Uterus (tissue), 4 donors: ENCODE data around the gene E2F4. TPM values are rescaled to one million over a fixed set of nuclear protein-coding genes. Genes with fewer than 3 reads are reported as not detected.
A peak's percentile ranks its signal among the peaks of the same experiment; 100 is the strongest.

Experiments used
- DNase-seq, 2 donors: peaks; one replicate each; pipeline ENCODE4 v3.0.0-alpha.2; 2019 to 2020
- H3K27ac ChIP-seq, 2 donors: fragments of 200-600 bp; sonication (generic); 1 replicate in 1 of 2; 2 replicates in 1 of 2; pipeline ENCODE4 v1.5.1; 2016 to 2018
- H3K27me3 ChIP-seq, 2 donors: fragments of 200-600 bp; sonication (generic); one replicate each; pipeline ENCODE4 v1.5.1; 2018 to 2019; ENCODE audit warnings: control low read depth in 1 of 2
- H3K36me3 ChIP-seq, 2 donors: fragments of 200-600 bp; sonication (generic); one replicate each; pipeline ENCODE4 v1.5.1; 2019; ENCODE audit warnings: control low read depth in 1 of 2
- H3K4me1 ChIP-seq, 2 donors: fragments of 200-600 bp; sonication (generic); one replicate each; pipeline ENCODE4 v1.5.1; 2018 to 2019; ENCODE audit warnings: control low read depth in 1 of 2
- H3K4me3 ChIP-seq, 2 donors: fragments of 200-600 bp; sonication (generic); 1 replicate in 1 of 2; 2 replicates in 1 of 2; pipeline ENCODE4 v1.5.1; 2018 to 2019; ENCODE audit warnings: mild to moderate bottlenecking in 1 of 2
- H3K9me3 ChIP-seq, 2 donors: fragments of 200-600 bp; sonication (generic); one replicate each; pipeline ENCODE4 v1.5.1; 2019; ENCODE audit warnings: control low read depth in 1 of 2
- CTCF ChIP-seq, 4 experiments: fragments of 200-600 bp in 2 of 4; fragments of 450-650 bp in 2 of 4; sonication (generic) in 2 of 4; IDR thresholded peaks; one replicate each; pipeline ENCODE4 v1.5.1; 2016 to 2019; ENCODE audit warnings: antibody characterized with exemption in 4 of 4, mild to moderate bottlenecking in 2 of 4, moderate library complexity in 1 of 4
- POLR2A ChIP-seq, 2 donors: fragments of 450-650 bp; IDR thresholded peaks; one replicate each; pipeline ENCODE4 v1.6.1; 2016; ENCODE audit warnings: antibody characterized with exemption in 2 of 2, mild to moderate bottlenecking in 1 of 2, moderate library complexity in 1 of 2
- intact Hi-C: fragments of 100-400 bp; cut with DNase I; formaldehyde crosslinking; loops from one replicate; pipeline ENCODE4 v1.15.1; 2023; ENCODE audit warnings: low total_unique reads
- total RNA-seq, 4 donors: library from RNA; depleted of rRNA in 3 of 4; stranded (reverse); fragments of >200 nt in 3 of 4; gene quantifications; one replicate each; pipeline versions ENCODE4 v1.1.0 to v1.2.4, GENCODE V29; 2014 to 2023
- donor health status: DM: yes; HTN: yes; CAD: no.

The E2F4 gene
- total RNA-seq, 4 donors from 2014 or later = 49.2 to 294 (median 77.1) TPM

- intact Hi-C loops = loop anchor here (5.0 kb wide), 1 partner anchor 182 kb away; no protein-coding TSS in a partner anchor
- no peaks in the 10 kb centered on the region for H3K9me3 ChIP-seq
- peaks cover 0 to 32% of the 10 kb centered on the region in 2 donors for H3K4me1 ChIP-seq
- H3K4me3 ChIP-seq = peak overlapping the region; percentile 75 to 90
- TF ChIP-seq POLR2A (IDR thresholded peaks at IDR 0.05) (no peak), CTCF (IDR thresholded peaks at IDR 0.05) (no peak)
- peak overlapping the region; percentile 70 to 80 for H3K27ac ChIP-seq
- no peak for DNase-seq
- no peaks in the 10 kb centered on the region for H3K27me3 ChIP-seq
- H3K36me3 ChIP-seq = no peaks in the 10 kb centered on the region
Measured at GRCh38 chr16:67158637-67159600, 33.0 kb upstream of the E2F4 start.

- no peak for DNase-seq
- Histone ChIP-seq H3K4me3 (no peak overlapping the region), H3K27ac (no peak overlapping the region), H3K4me1 (peaks cover 0 to 32% of the 10 kb centered on the region in 2 donors), H3K27me3 (no peaks in the 10 kb centered on the region), H3K9me3 (no peaks in the 10 kb centered on the region), H3K36me3 (no peaks in the 10 kb centered on the region)
- intact Hi-C loops = no loop called here
- TF ChIP-seq CTCF (IDR thresholded peaks at IDR 0.05) (no peak), POLR2A (IDR thresholded peaks at IDR 0.05) (no peak)
Measured at GRCh38 chr16:67161595-67162058, 30.3 kb upstream of the E2F4 start.

- H3K4me3 ChIP-seq = no peak overlapping the region
- no peak overlapping the region for H3K27ac ChIP-seq
- no peaks in the 10 kb centered on the region for H3K9me3 ChIP-seq
- no peaks in the 10 kb centered on the region for H3K36me3 ChIP-seq
- H3K27me3 ChIP-seq = no peaks in the 10 kb centered on the region
- DNase-seq = no peak
- peaks cover 0 to 32% of the 10 kb centered on the region in 2 donors for H3K4me1 ChIP-seq
- intact Hi-C loops = no loop called here
- no peak for TF ChIP-seq CTCF (IDR thresholded peaks at IDR 0.05)
- no peak for TF ChIP-seq POLR2A (IDR thresholded peaks at IDR 0.05)
Measured at GRCh38 chr16:67162506-67163163, 29.3 kb upstream of the E2F4 start.

GRCh38 chr16:67163164-67163998 lies 28.6 kb upstream of the E2F4 start:
- H3K4me1 ChIP-seq = peaks cover 0 to 32% of the 10 kb centered on the region in 2 donors
- H3K9me3 ChIP-seq = no peaks in the 10 kb centered on the region
- no peak for DNase-seq
- TF ChIP-seq POLR2A (IDR thresholded peaks at IDR 0.05) = peak in 1 of 2 donors; percentile 39
- no peak for TF ChIP-seq CTCF (IDR thresholded peaks at IDR 0.05)
- H3K27me3 ChIP-seq = no peaks in the 10 kb centered on the region
- no peaks in the 10 kb centered on the region for H3K36me3 ChIP-seq
- H3K27ac ChIP-seq = peak overlapping the region; percentile 1 to 48
- peak overlapping the region; percentile 28 to 32 for H3K4me3 ChIP-seq
- intact Hi-C loops = no loop called here
